ENCODE data around the gene RBM17.
"Not testable (repeated sequence)": the region's sequence is repeated elsewhere in the genome, so short reads cannot be mapped to it uniquely, and the experiment has no call there.

RBM17 gene

GRCh38 chr10:6151087-6151977, 62.5 kb downstream of the RBM17 start:
- no peak for DNase-seq (ENCODE audit: extremely low read depth in 1 of 2, low read depth in 1 of 2)

GRCh38 chr10:6153845-6154244, 65.0 kb downstream of the RBM17 start:
- no peak for DNase-seq (ENCODE audit: extremely low read depth in 1 of 2, low read depth in 1 of 2)

GRCh38 chr10:6154566-6154965, 65.7 kb downstream of the RBM17 start:
- no peak for DNase-seq (ENCODE audit: extremely low read depth in 1 of 2, low read depth in 1 of 2)

GRCh38 chr10:6158276-6158675, 69.4 kb downstream of the RBM17 start:
- DNase-seq (ENCODE audit: extremely low read depth in 1 of 2, low read depth in 1 of 2) = no peak

GRCh38 chr10:6161921-6162320, 73.1 kb downstream of the RBM17 start:
- DNase-seq (ENCODE audit: extremely low read depth in 1 of 2, low read depth in 1 of 2) = no peak

GRCh38 chr10:6162589-6163356, 73.9 kb downstream of the RBM17 start:
- no peak for DNase-seq (ENCODE audit: extremely low read depth in 1 of 2, low read depth in 1 of 2)

- peak; percentile 80 to 94 for DNase-seq (ENCODE audit: extremely low read depth in 1 of 2, low read depth in 1 of 2)
These were observed 74.8 kb downstream of the RBM17 start for GRCh38 chr10:6163364-6164270.

- DNase-seq (ENCODE audit: extremely low read depth in 1 of 2, low read depth in 1 of 2) = no peak
These were observed 75.6 kb downstream of the RBM17 start for GRCh38 chr10:6164271-6165095.

- DNase-seq (ENCODE audit: extremely low read depth in 1 of 2, low read depth in 1 of 2) = no peak
These were observed 76.4 kb downstream of the RBM17 start for GRCh38 chr10:6165221-6165725.

- not testable (repeated sequence) for DNase-seq (ENCODE audit: extremely low read depth in 1 of 2, low read depth in 1 of 2)
These were observed 77.1 kb downstream of the RBM17 start for GRCh38 chr10:6165933-6166332.

Data from stimulated activated CD8-positive, alpha-beta memory T cell treated with anti-CD3 and anti-CD28 coated beads, Interleukin-7, amount 100 ng/mL, for 48 hours (primary cell).